WTC11 (cell line): Measurements from ENCODE around the gene DARS1. TPM values are rescaled to one million over a fixed set of nuclear protein-coding genes. Genes with fewer than 3 reads are reported as not detected.

Experiments used
- CDX4 ChIP-seq: fragments of 250-450 bp; sonication (Bioruptor Pico); IDR thresholded peaks from 2 replicates; pipeline ENCODE4 v1.9.0; 2021; ENCODE audit warnings: moderate library complexity, mild to moderate bottlenecking, inconsistent platforms, borderline replicate concordance
- E2F1 ChIP-seq: sonication (generic); formaldehyde crosslinking; IDR thresholded peaks from 2 replicates; pipeline ENCODE4 v1.8.0; 2022; ENCODE audit warnings: mild to moderate bottlenecking, missing genetic modification reagents
- E2F4 ChIP-seq: sonication (generic); formaldehyde crosslinking; IDR thresholded peaks from 2 replicates; pipeline ENCODE4 v1.8.1; 2022; ENCODE audit warnings: low read depth, mild to moderate bottlenecking, moderate library complexity, missing genetic modification reagents, borderline replicate concordance
- ERG ChIP-seq: fragments of 250-450 bp; sonication (Bioruptor Pico); IDR thresholded peaks from 2 replicates; pipeline ENCODE4 v1.8.0; 2021; ENCODE audit warnings: mild to moderate bottlenecking
- FOXJ3 ChIP-seq: sonication (generic); formaldehyde crosslinking; IDR thresholded peaks from 2 replicates; pipeline ENCODE4 v1.9.0; 2021; ENCODE audit warnings: missing genetic modification reagents, mild to moderate bottlenecking, borderline replicate concordance
- GABPB1 ChIP-seq: sonication (generic); formaldehyde crosslinking; IDR thresholded peaks from 2 replicates; pipeline ENCODE4 v1.8.1; 2023; ENCODE audit warnings: mild to moderate bottlenecking, missing genetic modification reagents
- IRF2 ChIP-seq: sonication (generic); formaldehyde crosslinking; IDR thresholded peaks from 2 replicates; pipeline ENCODE4 v1.8.0; 2022; ENCODE audit warnings: low read depth, missing genetic modification reagents, borderline replicate concordance
- MAX ChIP-seq: sonication (generic); formaldehyde crosslinking; IDR thresholded peaks from 2 replicates; pipeline ENCODE4 v1.8.0; 2022; ENCODE audit warnings: mild to moderate bottlenecking, missing genetic modification reagents
- MLX ChIP-seq: sonication (generic); formaldehyde crosslinking; IDR thresholded peaks from 2 replicates; pipeline ENCODE4 v1.8.1; 2023; ENCODE audit warnings: mild to moderate bottlenecking, missing genetic modification reagents, moderate library complexity
- NR3C1 ChIP-seq: sonication (generic); formaldehyde crosslinking; conservative IDR thresholded peaks from 2 replicates; pipeline ENCODE4 v1.8.1; 2023; ENCODE audit warnings: low read depth, mild to moderate bottlenecking, missing genetic modification reagents
- RELA ChIP-seq: sonication (generic); formaldehyde crosslinking; IDR thresholded peaks from 2 replicates; pipeline ENCODE4 v1.8.1; 2022; ENCODE audit warnings: missing genetic modification reagents, mild to moderate bottlenecking, borderline replicate concordance
- SMAD3 ChIP-seq: sonication (generic); formaldehyde crosslinking; IDR thresholded peaks from 2 replicates; pipeline ENCODE4 v1.8.0; 2022; ENCODE audit warnings: missing genetic modification reagents, mild to moderate bottlenecking, borderline replicate concordance
- SP1 ChIP-seq: sonication (generic); formaldehyde crosslinking; conservative IDR thresholded peaks from 2 replicates; pipeline ENCODE4 v1.8.1; 2022; ENCODE audit warnings: missing genetic modification reagents
- TCF7 ChIP-seq: sonication (generic); formaldehyde crosslinking; IDR thresholded peaks from 2 replicates; pipeline ENCODE4 v1.8.0; 2022; ENCODE audit warnings: mild to moderate bottlenecking, low read depth, missing genetic modification reagents, moderate library complexity
- ZBTB21 ChIP-seq: sonication (generic); formaldehyde crosslinking; IDR thresholded peaks from 2 replicates; pipeline ENCODE4 v1.8.1; 2023; ENCODE audit warnings: mild to moderate bottlenecking, missing genetic modification reagents, borderline replicate concordance
- ZNF396 ChIP-seq: fragments of 250-450 bp; sonication (Bioruptor Pico); IDR thresholded peaks from 2 replicates; pipeline ENCODE4 v1.8.0; 2021; ENCODE audit warnings: mild to moderate bottlenecking, moderate library complexity, borderline replicate concordance
- total RNA-seq: library from RNA; stranded (reverse); gene quantifications from 3 replicates; pipeline ENCODE4 v1.2.3, GENCODE V29; 2021
- TF ChIP-seq, protein P1 (sequence below): sonication (generic); formaldehyde crosslinking; IDR thresholded peaks from 2 replicates; pipeline ENCODE4 v1.8.1; 2023; ENCODE audit warnings: mild to moderate bottlenecking, missing genetic modification reagents, borderline replicate concordance
- TF ChIP-seq, protein P2 (sequence below): fragments of 250-450 bp; sonication (Bioruptor Pico); IDR thresholded peaks from 2 replicates; pipeline ENCODE4 v2.1.2; 2022; ENCODE audit warnings: mild to moderate bottlenecking, moderate library complexity
- TF ChIP-seq, protein P3 (sequence below): sonication (generic); formaldehyde crosslinking; IDR thresholded peaks from 2 replicates; pipeline ENCODE4 v1.8.1; 2023; ENCODE audit warnings: mild to moderate bottlenecking, moderate library complexity, missing genetic modification reagents
- TF ChIP-seq, protein P4 (sequence below): sonication (generic); formaldehyde crosslinking; IDR thresholded peaks from 2 replicates; pipeline ENCODE4 v1.8.1; 2022; ENCODE audit warnings: mild to moderate bottlenecking, missing genetic modification reagents, moderate library complexity, borderline replicate concordance

The DARS1 gene
- total RNA-seq, 1 experiment from 2014 or later, result 80.9 TPM

DNA sequence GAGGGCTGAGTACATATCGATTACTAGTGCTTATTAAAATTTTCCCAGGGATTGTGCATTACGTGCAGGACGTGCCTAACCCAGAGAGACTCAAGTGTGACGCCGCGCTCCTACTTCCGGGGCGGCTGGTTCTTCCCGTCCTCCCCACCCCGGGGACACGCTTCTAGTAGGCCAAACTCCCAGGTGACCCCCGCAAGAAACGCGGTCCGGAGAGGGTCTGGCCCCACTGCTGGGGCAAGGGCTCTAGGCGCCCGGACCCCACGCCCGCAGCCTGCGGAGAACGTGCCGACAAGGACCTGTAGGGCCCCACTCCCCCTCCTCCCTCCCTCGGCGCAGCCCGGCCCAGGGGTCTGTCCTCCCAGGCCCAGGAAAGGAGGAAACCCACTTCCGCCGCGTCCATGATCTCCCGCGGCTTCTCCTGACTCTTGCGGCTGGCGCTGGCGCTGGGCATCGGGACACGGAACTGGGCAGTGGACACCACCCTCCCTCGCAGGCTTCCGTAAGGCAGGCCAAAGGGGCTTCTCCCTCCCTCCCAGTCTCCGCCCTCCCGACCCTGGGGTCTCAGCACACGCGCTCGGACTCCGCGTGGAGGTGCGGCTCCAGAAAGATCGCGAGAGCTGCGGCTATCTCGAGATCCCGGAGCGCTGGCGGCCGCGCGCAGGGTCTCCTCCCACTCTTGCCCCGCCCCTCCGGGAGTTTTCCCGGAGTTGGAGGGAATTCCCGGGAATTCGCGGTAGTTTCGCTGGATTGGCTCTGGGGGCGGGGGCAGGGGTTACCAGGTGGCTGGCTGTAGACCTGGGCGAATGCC lies at the start of gene DARS1 (continued):
- TF ChIP-seq, protein P1, sequence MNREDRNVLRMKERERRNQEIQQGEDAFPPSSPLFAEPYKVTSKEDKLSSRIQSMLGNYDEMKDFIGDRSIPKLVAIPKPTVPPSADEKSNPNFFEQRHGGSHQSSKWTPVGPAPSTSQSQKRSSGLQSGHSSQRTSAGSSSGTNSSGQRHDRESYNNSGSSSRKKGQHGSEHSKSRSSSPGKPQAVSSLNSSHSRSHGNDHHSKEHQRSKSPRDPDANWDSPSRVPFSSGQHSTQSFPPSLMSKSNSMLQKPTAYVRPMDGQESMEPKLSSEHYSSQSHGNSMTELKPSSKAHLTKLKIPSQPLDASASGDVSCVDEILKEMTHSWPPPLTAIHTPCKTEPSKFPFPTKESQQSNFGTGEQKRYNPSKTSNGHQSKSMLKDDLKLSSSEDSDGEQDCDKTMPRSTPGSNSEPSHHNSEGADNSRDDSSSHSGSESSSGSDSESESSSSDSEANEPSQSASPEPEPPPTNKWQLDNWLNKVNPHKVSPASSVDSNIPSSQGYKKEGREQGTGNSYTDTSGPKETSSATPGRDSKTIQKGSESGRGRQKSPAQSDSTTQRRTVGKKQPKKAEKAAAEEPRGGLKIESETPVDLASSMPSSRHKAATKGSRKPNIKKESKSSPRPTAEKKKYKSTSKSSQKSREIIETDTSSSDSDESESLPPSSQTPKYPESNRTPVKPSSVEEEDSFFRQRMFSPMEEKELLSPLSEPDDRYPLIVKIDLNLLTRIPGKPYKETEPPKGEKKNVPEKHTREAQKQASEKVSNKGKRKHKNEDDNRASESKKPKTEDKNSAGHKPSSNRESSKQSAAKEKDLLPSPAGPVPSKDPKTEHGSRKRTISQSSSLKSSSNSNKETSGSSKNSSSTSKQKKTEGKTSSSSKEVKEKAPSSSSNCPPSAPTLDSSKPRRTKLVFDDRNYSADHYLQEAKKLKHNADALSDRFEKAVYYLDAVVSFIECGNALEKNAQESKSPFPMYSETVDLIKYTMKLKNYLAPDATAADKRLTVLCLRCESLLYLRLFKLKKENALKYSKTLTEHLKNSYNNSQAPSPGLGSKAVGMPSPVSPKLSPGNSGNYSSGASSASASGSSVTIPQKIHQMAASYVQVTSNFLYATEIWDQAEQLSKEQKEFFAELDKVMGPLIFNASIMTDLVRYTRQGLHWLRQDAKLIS (CRISPR knock-in tag), result peak; percentile 89
- TF ChIP-seq E2F1 (no peak; the same call in 1 of the 2 replicates), SP1 (no peak; the same call in none of the 2 replicates), ZBTB21 (CRISPR knock-in tag) (peak; percentile 39; the same call in 1 of the 2 replicates), ERG (CRISPR knock-in tag) (no peak; the same call in 1 of the 2 replicates), E2F4 (CRISPR knock-in tag) (no peak; the same call in 1 of the 2 replicates), TCF7 (peak; percentile 79; the same call in 1 of the 2 replicates), NR3C1 (CRISPR knock-in tag) (no peak), IRF2 (CRISPR knock-in tag) (no peak), SMAD3 (CRISPR knock-in tag) (no peak), RELA (0 out of 2 replicates have a peak, but pooled peaks have one; percentile 77), ZNF396 (no peak), MLX (CRISPR knock-in tag) (no peak), MAX (CRISPR knock-in tag) (peak; percentile 96), CDX4 (CRISPR knock-in tag) (no peak), GABPB1 (CRISPR knock-in tag) (peak; percentile 66), FOXJ3 (CRISPR knock-in tag) (no peak)
- TF ChIP-seq, protein P2, sequence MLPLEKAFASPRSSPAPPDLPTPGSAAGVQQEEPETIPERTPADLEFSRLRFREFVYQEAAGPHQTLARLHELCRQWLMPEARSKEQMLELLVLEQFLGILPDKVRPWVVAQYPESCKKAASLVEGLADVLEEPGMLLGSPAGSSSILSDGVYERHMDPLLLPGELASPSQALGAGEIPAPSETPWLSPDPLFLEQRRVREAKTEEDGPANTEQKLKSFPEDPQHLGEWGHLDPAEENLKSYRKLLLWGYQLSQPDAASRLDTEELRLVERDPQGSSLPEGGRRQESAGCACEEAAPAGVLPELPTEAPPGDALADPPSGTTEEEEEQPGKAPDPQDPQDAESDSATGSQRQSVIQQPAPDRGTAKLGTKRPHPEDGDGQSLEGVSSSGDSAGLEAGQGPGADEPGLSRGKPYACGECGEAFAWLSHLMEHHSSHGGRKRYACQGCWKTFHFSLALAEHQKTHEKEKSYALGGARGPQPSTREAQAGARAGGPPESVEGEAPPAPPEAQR (CRISPR knock-in tag), result no peak
- TF ChIP-seq, protein P3, sequence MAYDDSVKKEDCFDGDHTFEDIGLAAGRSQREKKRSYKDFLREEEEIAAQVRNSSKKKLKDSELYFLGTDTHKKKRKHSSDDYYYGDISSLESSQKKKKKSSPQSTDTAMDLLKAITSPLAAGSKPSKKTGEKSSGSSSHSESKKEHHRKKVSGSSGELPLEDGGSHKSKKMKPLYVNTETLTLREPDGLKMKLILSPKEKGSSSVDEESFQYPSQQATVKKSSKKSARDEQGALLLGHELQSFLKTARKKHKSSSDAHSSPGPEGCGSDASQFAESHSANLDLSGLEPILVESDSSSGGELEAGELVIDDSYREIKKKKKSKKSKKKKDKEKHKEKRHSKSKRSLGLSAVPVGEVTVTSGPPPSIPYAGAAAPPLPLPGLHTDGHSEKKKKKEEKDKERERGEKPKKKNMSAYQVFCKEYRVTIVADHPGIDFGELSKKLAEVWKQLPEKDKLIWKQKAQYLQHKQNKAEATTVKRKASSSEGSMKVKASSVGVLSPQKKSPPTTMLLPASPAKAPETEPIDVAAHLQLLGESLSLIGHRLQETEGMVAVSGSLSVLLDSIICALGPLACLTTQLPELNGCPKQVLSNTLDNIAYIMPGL (CRISPR knock-in tag), result peak; percentile 84; the same call in 1 of the 2 replicates
- TF ChIP-seq, protein P4, sequence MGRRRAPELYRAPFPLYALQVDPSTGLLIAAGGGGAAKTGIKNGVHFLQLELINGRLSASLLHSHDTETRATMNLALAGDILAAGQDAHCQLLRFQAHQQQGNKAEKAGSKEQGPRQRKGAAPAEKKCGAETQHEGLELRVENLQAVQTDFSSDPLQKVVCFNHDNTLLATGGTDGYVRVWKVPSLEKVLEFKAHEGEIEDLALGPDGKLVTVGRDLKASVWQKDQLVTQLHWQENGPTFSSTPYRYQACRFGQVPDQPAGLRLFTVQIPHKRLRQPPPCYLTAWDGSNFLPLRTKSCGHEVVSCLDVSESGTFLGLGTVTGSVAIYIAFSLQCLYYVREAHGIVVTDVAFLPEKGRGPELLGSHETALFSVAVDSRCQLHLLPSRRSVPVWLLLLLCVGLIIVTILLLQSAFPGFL (CRISPR knock-in tag), result no peak
